ENCODE results near the gene ARL5C.

DNA sequence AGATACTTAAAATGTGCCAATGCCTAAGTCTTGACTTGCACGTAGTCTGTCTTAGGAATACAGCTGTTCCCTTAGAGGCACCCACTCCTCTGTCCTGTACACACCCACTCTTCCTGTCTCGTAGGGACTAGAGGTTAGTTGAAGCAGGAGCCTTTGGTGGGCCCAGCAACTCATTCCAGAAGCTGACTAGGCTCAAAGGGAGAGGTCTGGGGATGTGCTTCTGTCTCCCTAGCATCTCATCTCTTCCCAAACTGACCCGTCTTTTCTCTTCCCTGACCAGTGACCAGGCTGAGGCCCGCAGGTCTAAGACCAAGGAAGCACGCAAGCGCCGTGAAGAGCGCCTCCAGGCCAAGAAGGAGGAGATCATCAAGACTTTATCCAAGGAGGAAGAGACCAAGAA is 38.3 kb upstream of the ARL5C start:
- no peak for TF ChIP-seq JUND (IDR thresholded peaks at IDR 0.05)
- TF ChIP-seq YY1 (IDR thresholded peaks at IDR 0.05) = no peak
- TF ChIP-seq, protein P1, sequence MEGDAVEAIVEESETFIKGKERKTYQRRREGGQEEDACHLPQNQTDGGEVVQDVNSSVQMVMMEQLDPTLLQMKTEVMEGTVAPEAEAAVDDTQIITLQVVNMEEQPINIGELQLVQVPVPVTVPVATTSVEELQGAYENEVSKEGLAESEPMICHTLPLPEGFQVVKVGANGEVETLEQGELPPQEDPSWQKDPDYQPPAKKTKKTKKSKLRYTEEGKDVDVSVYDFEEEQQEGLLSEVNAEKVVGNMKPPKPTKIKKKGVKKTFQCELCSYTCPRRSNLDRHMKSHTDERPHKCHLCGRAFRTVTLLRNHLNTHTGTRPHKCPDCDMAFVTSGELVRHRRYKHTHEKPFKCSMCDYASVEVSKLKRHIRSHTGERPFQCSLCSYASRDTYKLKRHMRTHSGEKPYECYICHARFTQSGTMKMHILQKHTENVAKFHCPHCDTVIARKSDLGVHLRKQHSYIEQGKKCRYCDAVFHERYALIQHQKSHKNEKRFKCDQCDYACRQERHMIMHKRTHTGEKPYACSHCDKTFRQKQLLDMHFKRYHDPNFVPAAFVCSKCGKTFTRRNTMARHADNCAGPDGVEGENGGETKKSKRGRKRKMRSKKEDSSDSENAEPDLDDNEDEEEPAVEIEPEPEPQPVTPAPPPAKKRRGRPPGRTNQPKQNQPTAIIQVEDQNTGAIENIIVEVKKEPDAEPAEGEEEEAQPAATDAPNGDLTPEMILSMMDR (IDR thresholded peaks at IDR 0.05; ENCODE audit: low read depth, low read length, missing input control) = no peak
- no peak for TF ChIP-seq GABPA (IDR thresholded peaks at IDR 0.05 in 1 of 2, conservative IDR thresholded peaks at IDR 0.05 in 1 of 2)
- TF ChIP-seq TAF1 (conservative IDR thresholded peaks at IDR 0.05) = no peak

All from liver (tissue), 3 donors.